ENCODE measurements around the gene ZBTB7A. TPM values are rescaled to one million over a fixed set of nuclear protein-coding genes. Genes with fewer than 3 reads are reported as not detected.

Gene ZBTB7A
- total RNA-seq, result 15.3 and 29.2 TPM in 2 replicates

GRCh38 chr19:4066682-4067395 lies at the start of gene ZBTB7A:
Gene ZBTB7A, minus strand, starts transcription at chr19:4066899. Its CDS starts 11,667 bp downstream, at chr19:4055232.
- no peaks in the 10 kb centered on the region for H3K27me3 ChIP-seq (ENCODE audit: control insufficient read depth, insufficient read depth, low read length)
- peak within 1 kb of the TSS; percentile 83 for H3K4me3 ChIP-seq (ENCODE audit: low read depth, low read length)
- DNase-seq (ENCODE audit: low read depth) (peak; percentile 55), FAIRE-seq (no peak)
- H3K36me3 ChIP-seq (ENCODE audit: control insufficient read depth, insufficient read depth, low read length), result peaks cover 9% of the 10 kb centered on the region
- TF ChIP-seq CTCF (IDR thresholded peaks at IDR 0.05; ENCODE audit: insufficient read depth, low read length, severe bottlenecking), result no peak

DNA sequence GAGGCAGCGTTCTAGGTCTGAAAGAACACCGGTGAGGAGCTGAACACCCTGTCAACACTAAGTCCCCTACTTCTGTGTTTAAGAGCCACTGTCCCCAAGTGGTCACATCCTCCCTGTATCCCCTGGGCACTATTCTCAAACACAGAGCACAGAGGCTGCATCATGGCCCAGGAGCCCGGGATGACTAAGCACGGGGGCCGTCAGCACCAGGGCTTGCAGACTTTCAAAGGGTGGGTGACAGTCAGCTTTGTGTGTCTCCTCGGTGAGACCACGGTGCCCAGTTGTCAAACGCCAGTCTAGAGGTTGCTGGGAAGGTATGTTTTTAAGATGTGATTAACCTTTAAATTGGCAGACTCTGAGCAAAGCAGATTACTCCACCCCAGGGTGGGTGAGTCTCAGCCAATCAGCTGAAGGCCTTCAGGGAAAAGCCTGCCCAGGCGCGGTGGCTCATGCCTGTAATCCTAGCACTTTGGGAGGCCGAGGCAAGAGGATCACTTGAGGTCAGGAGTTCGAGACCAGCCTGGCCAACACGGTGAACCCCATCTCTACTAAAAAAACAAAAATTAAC lies 49.2 kb upstream of the ZBTB7A start:
- FAIRE-seq, result peak; percentile 28
- no peak for DNase-seq (ENCODE audit: low read depth)
- no peak for TF ChIP-seq CTCF (IDR thresholded peaks at IDR 0.05; ENCODE audit: insufficient read depth, low read length, severe bottlenecking)
- Histone ChIP-seq H3K36me3 (ENCODE audit: control insufficient read depth, insufficient read depth, low read length) (peaks cover 24% of the 10 kb centered on the region), H3K27me3 (ENCODE audit: control insufficient read depth, insufficient read depth, low read length) (no peaks in the 10 kb centered on the region), H3K4me3 (ENCODE audit: low read depth, low read length) (no peak overlapping the region)

- DNase-seq (ENCODE audit: low read depth) (no peak), FAIRE-seq (no peak)
- TF ChIP-seq CTCF (IDR thresholded peaks at IDR 0.05; ENCODE audit: insufficient read depth, low read length, severe bottlenecking), result no peak
- no peak overlapping the region for H3K4me3 ChIP-seq (ENCODE audit: low read depth, low read length)
- H3K36me3 ChIP-seq (ENCODE audit: control insufficient read depth, insufficient read depth, low read length), result peaks cover 26% of the 10 kb centered on the region
- no peaks in the 10 kb centered on the region for H3K27me3 ChIP-seq (ENCODE audit: control insufficient read depth, insufficient read depth, low read length)
Observed at GRCh38 chr19:4115050-4115817, 48.5 kb upstream of the ZBTB7A start.

- no peak for DNase-seq (ENCODE audit: low read depth)
- no peaks in the 10 kb centered on the region for H3K27me3 ChIP-seq (ENCODE audit: control insufficient read depth, insufficient read depth, low read length)
Observed at GRCh38 chr19:4114181-4114580, 47.5 kb upstream of the ZBTB7A start.

More at GRCh38 chr19:4114181-4114580, 47.5 kb upstream of the ZBTB7A start:
- Histone ChIP-seq H3K36me3 (ENCODE audit: control insufficient read depth, insufficient read depth, low read length) (peaks cover 27% of the 10 kb centered on the region), H3K4me3 (ENCODE audit: low read depth, low read length) (no peak overlapping the region)
- TF ChIP-seq CTCF (IDR thresholded peaks at IDR 0.05; ENCODE audit: insufficient read depth, low read length, severe bottlenecking), result no peak
- no peak for FAIRE-seq

All from bronchial epithelial cell (primary cell).